H1 (cell line): ENCODE measurements around the gene CMSS1. TPM values are rescaled to one million over a fixed set of nuclear protein-coding genes. Genes with fewer than 3 reads are reported as not detected.

Source experiments
- CTCF ChIA-PET: fragments of 300-600 bp; sonication (Branson Sonifier 250); formaldehyde crosslinking; loops from one replicate; lab custom pipeline; 2021; ENCODE audit not compliant: partially characterized antibody; lab: Charles Lee
- POLR2A ChIA-PET: fragments of 300-600 bp; sonication (Branson Sonifier 250); formaldehyde crosslinking; loops from one replicate; lab custom pipeline; 2021; ENCODE audit warnings: inconsistent platforms; ENCODE audit not compliant: partially characterized antibody; lab: Charles Lee
- DNase-seq, 2 experiments: peaks; one replicate each; pipeline versions ENCODE4 v3.0.0 to v3.0.0-alpha.2; 2010 to 2022; ENCODE audit warnings: low spot score in 2 of 2, low read depth in 1 of 2, mixed read lengths in 1 of 2
- FAIRE-seq: peaks from 2 replicates; lab custom pipeline; 2011; peaks lifted over from hg19 to GRCh38; lab: Jason Lieb, UNC
- H2AFZ ChIP-seq: 2 replicates; pipeline ENCODE4 v1.8.1; 2012; ENCODE audit warnings: low read length, inconsistent platforms
- H2AK5ac ChIP-seq: 2 replicates; pipeline ENCODE4 v1.6.1; 2013; ENCODE audit warnings: low read depth, low read length
- H2BK120ac ChIP-seq: replicated peaks from 2 replicates; pipeline ENCODE3; 2013; ENCODE audit warnings: low read depth, low read length, inconsistent platforms
- H2BK12ac ChIP-seq: 2 replicates; pipeline ENCODE4 v1.6.1; 2013; ENCODE audit warnings: low read depth, low read length
- H2BK15ac ChIP-seq: 2 replicates; pipeline ENCODE4 v1.6.1; 2013; ENCODE audit warnings: low read length
- H2BK20ac ChIP-seq: 2 replicates; pipeline ENCODE4 v1.6.1; 2013; ENCODE audit warnings: low read length
- H2BK5ac ChIP-seq: 2 replicates; pipeline ENCODE4 v1.6.1; 2013; ENCODE audit warnings: low read depth, low read length
- H3K14ac ChIP-seq: 2 replicates; pipeline ENCODE4 v1.6.1; 2013; ENCODE audit warnings: inconsistent platforms; ENCODE audit not compliant: insufficient read length
- H3K18ac ChIP-seq: 2 replicates; pipeline ENCODE4 v1.6.1; 2013; ENCODE audit warnings: low read length; ENCODE audit errors: extremely low read depth
- H3K23ac ChIP-seq: 2 replicates; pipeline ENCODE4 v1.6.1; 2013; ENCODE audit warnings: inconsistent platforms; ENCODE audit not compliant: insufficient read length
- H3K23me2 ChIP-seq: 2 replicates; pipeline ENCODE4 v1.6.1; 2013; ENCODE audit warnings: low read depth, low read length
- H3K27ac ChIP-seq: 2 replicates; pipeline ENCODE4 v1.6.1; 2011; ENCODE audit warnings: low read depth, low read length, inconsistent platforms
- H3K27me3 ChIP-seq, 4 experiments: replicated peaks in 1 of 4; 1 replicate in 1 of 4; 2 replicates in 3 of 4; pipeline versions ENCODE4 v1.6.1 to v1.8.1; 2011 to 2013; ENCODE audit warnings: low read length in 3 of 4, mild to moderate bottlenecking in 3 of 4, inconsistent platforms in 2 of 4, mixed read lengths in 2 of 4, moderate library complexity in 1 of 4; ENCODE audit not compliant: control insufficient read depth in 3 of 4, insufficient read depth in 3 of 4; ENCODE audit errors: extremely low read depth in 1 of 4
- H3K36me3 ChIP-seq, 4 experiments: 2 replicates each; pipeline versions ENCODE4 v1.6.1 to v1.8.1; 2011 to 2013; ENCODE audit warnings: mild to moderate bottlenecking in 4 of 4, low read length in 3 of 4, moderate library complexity in 2 of 4, control low read depth in 1 of 4, inconsistent platforms in 1 of 4; ENCODE audit not compliant: insufficient read depth in 4 of 4, control insufficient read depth in 2 of 4
- H3K4ac ChIP-seq: replicated peaks from 2 replicates; pipeline ENCODE3; 2013; ENCODE audit warnings: low read length, low read depth, mixed read lengths, inconsistent platforms; ENCODE audit not compliant: insufficient read length
- H3K4me1 ChIP-seq, 4 experiments: replicated peaks in 1 of 4; 1 replicate in 1 of 4; 2 replicates in 3 of 4; pipeline versions ENCODE4 v1.6.1 to v1.8.1; 2011 to 2013; ENCODE audit warnings: low read length in 3 of 4, inconsistent platforms in 2 of 4, mixed read lengths in 1 of 4; ENCODE audit not compliant: insufficient read depth in 4 of 4, control insufficient read depth in 3 of 4
- H3K4me2 ChIP-seq, 2 experiments: 2 replicates each; pipeline versions ENCODE4 v1.6.1 to v1.8.1; 2011 to 2013; ENCODE audit warnings: low read depth in 2 of 2, low read length in 2 of 2, control low read depth in 1 of 2, inconsistent platforms in 1 of 2, mild to moderate bottlenecking in 1 of 2; ENCODE audit not compliant: insufficient read depth in 1 of 2
- H3K4me3 ChIP-seq, 4 experiments: fragments of 200-600, 300-600 bp in 1 of 4; sonication (generic), shearing (Covaris generic), sonication (Bioruptor Twin) in 1 of 4; 2 replicates each; pipeline versions ENCODE4 v1.5.1 to v1.8.1; 2011 to 2016; ENCODE audit warnings: low read length in 4 of 4, low read depth in 3 of 4, control low read depth in 2 of 4, inconsistent platforms in 2 of 4, mild to moderate bottlenecking in 2 of 4, mixed read lengths in 1 of 4, moderate library complexity in 1 of 4; ENCODE audit not compliant: insufficient read depth in 2 of 4; ENCODE audit errors: extremely low read depth in 1 of 4
- H3K56ac ChIP-seq: replicated peaks from 2 replicates; pipeline ENCODE3; 2013; ENCODE audit warnings: low read depth, mild to moderate bottlenecking, mixed read lengths, low read length, inconsistent platforms; ENCODE audit not compliant: insufficient read length
- H3K79me1 ChIP-seq: 2 replicates; pipeline ENCODE4 v1.6.1; 2013; ENCODE audit warnings: low read depth, low read length, control low read depth
- H3K79me2 ChIP-seq, 2 experiments: 2 replicates each; pipeline versions ENCODE4 v1.6.1 to v1.8.1; 2012 to 2013; ENCODE audit warnings: low read length in 2 of 2, mild to moderate bottlenecking in 2 of 2, inconsistent platforms in 1 of 2; ENCODE audit not compliant: insufficient read depth in 2 of 2, control insufficient read depth in 1 of 2
- H3K9ac ChIP-seq, 4 experiments: replicated peaks in 1 of 4; 1 replicate in 1 of 4; 2 replicates in 3 of 4; pipeline versions ENCODE4 v1.6.1 to v1.8.1; 2011 to 2013; ENCODE audit warnings: low read depth in 3 of 4, low read length in 3 of 4, control low read depth in 2 of 4, mild to moderate bottlenecking in 2 of 4, moderate library complexity in 2 of 4, inconsistent platforms in 1 of 4; ENCODE audit errors: extremely low read depth in 1 of 4
- H3K9me3 ChIP-seq, 2 experiments: 2 replicates each; pipeline versions ENCODE4 v1.6.1 to v1.8.1; 2012 to 2013; ENCODE audit warnings: mild to moderate bottlenecking in 2 of 2, moderate library complexity in 2 of 2, control low read depth in 1 of 2, inconsistent platforms in 1 of 2, low read depth in 1 of 2, low read length in 1 of 2, mixed read lengths in 1 of 2; ENCODE audit not compliant: insufficient read depth in 2 of 2
- H4K20me1 ChIP-seq, 2 experiments: replicated peaks in 1 of 2; 2 replicates each; pipeline versions ENCODE3 to v1.8.1; 2011 to 2013; ENCODE audit warnings: inconsistent platforms in 2 of 2, low read length in 2 of 2, mild to moderate bottlenecking in 1 of 2; ENCODE audit not compliant: insufficient read depth in 2 of 2, control insufficient read depth in 1 of 2
- H4K5ac ChIP-seq: 2 replicates; pipeline ENCODE4 v1.6.1; 2013; ENCODE audit warnings: low read length, low read depth, mixed read lengths, inconsistent platforms; ENCODE audit not compliant: insufficient read length
- H4K8ac ChIP-seq: 2 replicates; pipeline ENCODE4 v1.8.0; 2013; ENCODE audit warnings: mild to moderate bottlenecking, moderate library complexity, low read length, inconsistent platforms; ENCODE audit not compliant: insufficient read depth; ENCODE audit errors: extremely low read depth
- H4K91ac ChIP-seq: replicated peaks from 2 replicates; pipeline ENCODE3; 2013; ENCODE audit warnings: low read length, mixed read lengths, inconsistent platforms; ENCODE audit not compliant: insufficient read length
- KDM5A ChIP-seq: fragments of 200-600 bp; IDR thresholded peaks from 2 replicates; pipeline ENCODE4 v1.7.1; 2012; ENCODE audit warnings: mild to moderate bottlenecking, low read length, inconsistent platforms, mixed read lengths
- RAD21 ChIP-seq, 2 experiments: IDR thresholded peaks in 1 of 2; conservative IDR thresholded peaks in 1 of 2; 2 replicates each; pipeline ENCODE4 v1.6.1; 2011; ENCODE audit warnings: low read depth in 2 of 2, low read length in 2 of 2, improper control_type of control experiment in 1 of 2, inconsistent platforms in 1 of 2, mild to moderate bottlenecking in 1 of 2, moderate library complexity in 1 of 2
- WGBS, 2 experiments: shearing (Covaris generic) in 1 of 2; methylation state at CpG; one replicate each; pipeline versions ENCODE4 v1.1.6 to v1.1.7; 2013 to 2015; ENCODE audit warnings: low lambda C conversion rate in 2 of 2, mixed read lengths in 2 of 2, inconsistent platforms in 1 of 2, low coverage in 1 of 2, missing lambda C conversion rate in 1 of 2; ENCODE audit not compliant: insufficient replicate concordance in 2 of 2, insufficient coverage in 1 of 2, insufficient read length in 1 of 2; ENCODE audit errors: extremely low coverage in 1 of 2, missing lambda C conversion rate in 1 of 2; 5-methylcytosine and 5-hydroxymethylcytosine counted together
- polyA plus RNA-seq, 7 experiments: library from polyadenylated mRNA; depleted of rRNA in 3 of 7; stranded (reverse) in 5 of 7; unstranded in 2 of 7; fragments of >200 nt in 5 of 7; fragments of 200-250 nt in 2 of 7; gene quantifications; 1 replicate in 5 of 7; 2 replicates in 1 of 7; 4 replicates in 1 of 7; pipeline versions ENCODE4 v1.2.1 to v1.2.3, GENCODE V29; 2011 to 2013; ENCODE audit warnings: missing spikeins in 2 of 7, mixed read lengths in 2 of 7
- total RNA-seq: library from RNA; stranded (reverse); fragmentation: NEBNext Ultra II Directional; extraction: Animal tissue kit (Norgen Biotek cat#: 25700); gene quantifications from 2 replicates; pipeline ENCODE4 v1.2.1, GENCODE V29; 2021
- TF ChIP-seq, protein P1 (sequence below), 3 experiments: IDR thresholded peaks; 1 replicate in 2 of 3; 2 replicates in 1 of 3; pipeline versions ENCODE4 v1.5.1 to v1.6.1; 2011; ENCODE audit warnings: low read length in 3 of 3, mild to moderate bottlenecking in 3 of 3, inconsistent platforms in 2 of 3, low read depth in 1 of 3, moderate library complexity in 1 of 3; ENCODE audit not compliant: insufficient read depth in 1 of 3; ENCODE audit errors: control extremely low read depth in 1 of 3

CMSS1 gene
- total and polyA plus RNA-seq, 2 of the 8 experiments (the other 6 are each of a cell fraction or from before 2014, with no cell fraction given), result 15.2 to 75.1 TPM

DNA sequence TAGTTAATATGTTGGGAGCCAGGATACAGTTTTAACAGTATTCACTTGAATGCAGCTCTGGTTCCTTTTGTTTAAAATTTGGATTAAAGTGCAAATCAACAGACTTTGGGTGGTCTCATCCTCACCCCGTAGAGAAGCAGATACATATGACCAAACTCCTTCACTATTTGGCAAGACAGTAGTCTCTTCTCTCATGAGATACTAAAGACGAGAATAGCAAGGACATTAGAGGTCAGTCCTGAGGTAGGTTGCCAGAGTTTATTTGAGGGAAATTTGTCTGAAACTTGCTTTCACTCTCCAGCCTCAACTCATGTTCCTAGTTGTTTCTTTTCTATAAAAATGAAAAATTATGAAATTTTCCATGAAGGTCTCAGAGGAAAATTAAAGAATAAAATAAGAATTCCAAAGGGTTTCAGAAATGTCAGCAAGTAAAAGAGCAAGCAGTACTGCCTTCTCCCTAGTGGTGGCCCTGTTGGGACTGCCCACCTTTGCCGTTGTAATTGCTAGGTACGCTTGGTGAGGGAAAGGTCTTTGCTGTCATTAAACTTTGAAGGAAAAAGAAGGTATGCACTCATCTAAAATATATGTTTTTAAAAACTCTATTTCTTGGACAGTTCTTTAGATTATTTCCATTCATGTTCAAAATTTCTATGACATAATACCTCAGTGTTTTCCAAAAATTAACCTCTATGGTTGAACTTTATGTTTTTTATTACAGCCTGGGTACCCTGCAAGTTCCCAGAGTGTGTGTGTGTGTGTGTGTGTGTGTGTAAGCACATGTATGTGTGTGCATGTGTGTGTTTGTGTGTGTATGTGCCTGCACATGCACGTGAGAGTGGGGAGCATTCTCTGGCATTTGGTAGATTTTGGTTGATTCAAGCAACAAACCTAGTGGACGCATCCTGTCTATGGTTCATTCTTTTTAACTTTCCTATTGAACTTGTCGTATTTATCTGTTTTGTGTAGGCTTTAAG is 111.4 kb downstream of the CMSS1 start:
- ChIA-PET POLR2A (interaction anchor here (0.9 kb wide), 1 partner anchor 9 kb away, joined by 3 read pairs; no protein-coding TSS in a partner anchor), CTCF (interaction anchor here (0.9 to 1.1 kb wide), 3 partner anchors 11 to 38 kb away, joined by 3 to 5 read pairs (median 3); no protein-coding TSS in a partner anchor)
- Histone ChIP-seq H3K27me3 (no peaks in the 10 kb centered on the region), H2AK5ac (no peak overlapping the region; the same call in 1 of the 2 replicates), H3K79me1 (no peaks in the 10 kb centered on the region), H3K4ac (no peak overlapping the region), H2BK5ac (peak overlapping the region; percentile 84; the same call in 1 of the 2 replicates), H2BK15ac (no peak overlapping the region), H2BK20ac (peak overlapping the region; percentile 73), H3K36me3 (peaks cover 0 to 4% (median 0%) of the 10 kb centered on the region in 4 experiments; a peak in 1 of 8 replicates), H3K9ac (peak overlapping the region in 1 of 4 experiments; percentile 34; a peak in 1 of 7 replicates), H4K91ac (peak overlapping the region; percentile 75), H3K4me1 (peaks cover 6 to 29% (median 22%) of the 10 kb centered on the region in 4 experiments), H3K23me2 (no peaks in the 10 kb centered on the region; the same call in 1 of the 2 replicates), H3K14ac (no peak overlapping the region), H4K5ac (no peak overlapping the region), H3K4me3 (peak overlapping the region in 2 of 4 experiments; percentile 9 to 47; a peak in 2 of 8 replicates), H2BK120ac (peak overlapping the region; percentile 66), H3K9me3 (no peaks in the 10 kb centered on the region), H2AFZ (no peak overlapping the region), H3K18ac (0 out of 2 replicates have a peak overlapping the region, but pooled peaks have one; percentile 64), H3K4me2 (peak overlapping the region; percentile 45 to 72), H3K79me2 (peaks cover 0 to 14% of the 10 kb centered on the region in 2 experiments; a peak in 2 of 4 replicates), H2BK12ac (no peak overlapping the region), H4K8ac (no peak overlapping the region), H4K20me1 (no peaks in the 10 kb centered on the region), H3K23ac (no peak overlapping the region), H3K56ac (no peak overlapping the region), H3K27ac (peak overlapping the region; percentile 69; the same call in 1 of the 2 replicates)
- DNase-seq, result no peak
- TF ChIP-seq KDM5A (no peak), RAD21 (IDR thresholded peaks at IDR 0.05 in 1 of 2, conservative IDR thresholded peaks at IDR 0.05 in 1 of 2; ENCODE audit: low read depth in 2 of 2, low read length in 2 of 2) (peak; percentile 33 to 58)
- TF ChIP-seq, protein P1, sequence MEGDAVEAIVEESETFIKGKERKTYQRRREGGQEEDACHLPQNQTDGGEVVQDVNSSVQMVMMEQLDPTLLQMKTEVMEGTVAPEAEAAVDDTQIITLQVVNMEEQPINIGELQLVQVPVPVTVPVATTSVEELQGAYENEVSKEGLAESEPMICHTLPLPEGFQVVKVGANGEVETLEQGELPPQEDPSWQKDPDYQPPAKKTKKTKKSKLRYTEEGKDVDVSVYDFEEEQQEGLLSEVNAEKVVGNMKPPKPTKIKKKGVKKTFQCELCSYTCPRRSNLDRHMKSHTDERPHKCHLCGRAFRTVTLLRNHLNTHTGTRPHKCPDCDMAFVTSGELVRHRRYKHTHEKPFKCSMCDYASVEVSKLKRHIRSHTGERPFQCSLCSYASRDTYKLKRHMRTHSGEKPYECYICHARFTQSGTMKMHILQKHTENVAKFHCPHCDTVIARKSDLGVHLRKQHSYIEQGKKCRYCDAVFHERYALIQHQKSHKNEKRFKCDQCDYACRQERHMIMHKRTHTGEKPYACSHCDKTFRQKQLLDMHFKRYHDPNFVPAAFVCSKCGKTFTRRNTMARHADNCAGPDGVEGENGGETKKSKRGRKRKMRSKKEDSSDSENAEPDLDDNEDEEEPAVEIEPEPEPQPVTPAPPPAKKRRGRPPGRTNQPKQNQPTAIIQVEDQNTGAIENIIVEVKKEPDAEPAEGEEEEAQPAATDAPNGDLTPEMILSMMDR (IDR thresholded peaks at IDR 0.05; ENCODE audit: control extremely low read depth in 1 of 3, insufficient read depth in 1 of 3, low read depth in 1 of 3, low read length in 3 of 3), result peak; percentile 30 to 61 (median 52); a peak in 3 of 4 replicates
- no peak for FAIRE-seq
- WGBS, 2 experiments, result 73% methylated on average over 7 of the region's 7 CpGs; no CpG with 5 or more reads in 1 of the 2 experiments
